Brain microvascular endothelial cell (primary cell): Measurements from ENCODE around the gene CALN1.
"Not testable (repeated sequence)": the region's sequence is repeated elsewhere in the genome, so short reads cannot be mapped to it uniquely, and the experiment has no call there.

Source experiments
- DNase-seq: peaks from one replicate; pipeline ENCODE4 v3.0.0-alpha.2; 2020
- H3K27ac ChIP-seq: fragments of 250-450 bp; sonication (Bioruptor Pico); 2 replicates; pipeline ENCODE4 v1.5.1; 2020; ENCODE audit warnings: mild to moderate bottlenecking, moderate library complexity
- H3K27me3 ChIP-seq: fragments of 250-450 bp; sonication (Bioruptor Pico); replicated peaks from 2 replicates; pipeline ENCODE4 v1.5.1; 2020; ENCODE audit warnings: mild to moderate bottlenecking
- H3K36me3 ChIP-seq: fragments of 250-450 bp; sonication (Bioruptor Pico); replicated peaks from 2 replicates; pipeline ENCODE4 v1.5.1; 2020; ENCODE audit warnings: mild to moderate bottlenecking
- H3K4me3 ChIP-seq: 2 replicates; pipeline ENCODE4 v1.5.1; 2011; ENCODE audit warnings: low read depth, mild to moderate bottlenecking, control low read depth, low read length, moderate library complexity
- in situ Hi-C: cut with HindIII; loops from 2 replicates; pipeline ENCODE4 v1.10.0; 2017; ENCODE audit warnings: low sequenced_read_pairs, low pct_ligation_motif_present
- TF ChIP-seq, protein P1 (sequence below): IDR thresholded peaks from 2 replicates; pipeline ENCODE4 v1.5.1; 2011; ENCODE audit warnings: low read depth, mild to moderate bottlenecking, moderate library complexity, low read length, control low read depth, inconsistent platforms; ENCODE audit errors: missing control alignments

CALN1 gene

DNA sequence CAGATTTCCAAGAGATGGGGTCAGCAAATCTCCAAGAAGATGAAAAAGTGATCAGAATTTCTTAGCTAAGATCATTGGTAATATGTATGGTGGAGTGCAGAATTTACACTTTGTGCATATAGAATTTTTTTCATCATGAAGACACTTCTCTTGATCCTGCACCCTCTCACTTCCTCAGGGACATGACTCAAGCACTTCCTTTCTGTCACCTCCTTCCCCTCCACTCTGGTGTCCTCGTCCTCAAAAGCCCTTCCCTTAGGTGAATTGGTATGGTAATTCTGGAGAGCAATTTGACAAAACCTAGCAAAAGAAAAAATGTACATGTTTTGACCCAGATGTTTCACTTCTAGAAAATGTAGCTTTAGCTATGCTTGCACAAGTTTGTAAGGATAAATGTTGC lies 18.1 kb downstream of the CALN1 start:
- in situ Hi-C loops, result no loop called here
- Histone ChIP-seq H3K4me3 (no peak overlapping the region), H3K27ac (no peak overlapping the region), H3K27me3 (no peaks in the 10 kb centered on the region), H3K36me3 (no peaks in the 10 kb centered on the region)
- TF ChIP-seq, protein P1, sequence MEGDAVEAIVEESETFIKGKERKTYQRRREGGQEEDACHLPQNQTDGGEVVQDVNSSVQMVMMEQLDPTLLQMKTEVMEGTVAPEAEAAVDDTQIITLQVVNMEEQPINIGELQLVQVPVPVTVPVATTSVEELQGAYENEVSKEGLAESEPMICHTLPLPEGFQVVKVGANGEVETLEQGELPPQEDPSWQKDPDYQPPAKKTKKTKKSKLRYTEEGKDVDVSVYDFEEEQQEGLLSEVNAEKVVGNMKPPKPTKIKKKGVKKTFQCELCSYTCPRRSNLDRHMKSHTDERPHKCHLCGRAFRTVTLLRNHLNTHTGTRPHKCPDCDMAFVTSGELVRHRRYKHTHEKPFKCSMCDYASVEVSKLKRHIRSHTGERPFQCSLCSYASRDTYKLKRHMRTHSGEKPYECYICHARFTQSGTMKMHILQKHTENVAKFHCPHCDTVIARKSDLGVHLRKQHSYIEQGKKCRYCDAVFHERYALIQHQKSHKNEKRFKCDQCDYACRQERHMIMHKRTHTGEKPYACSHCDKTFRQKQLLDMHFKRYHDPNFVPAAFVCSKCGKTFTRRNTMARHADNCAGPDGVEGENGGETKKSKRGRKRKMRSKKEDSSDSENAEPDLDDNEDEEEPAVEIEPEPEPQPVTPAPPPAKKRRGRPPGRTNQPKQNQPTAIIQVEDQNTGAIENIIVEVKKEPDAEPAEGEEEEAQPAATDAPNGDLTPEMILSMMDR, result no peak
- DNase-seq, result no peak

DNA sequence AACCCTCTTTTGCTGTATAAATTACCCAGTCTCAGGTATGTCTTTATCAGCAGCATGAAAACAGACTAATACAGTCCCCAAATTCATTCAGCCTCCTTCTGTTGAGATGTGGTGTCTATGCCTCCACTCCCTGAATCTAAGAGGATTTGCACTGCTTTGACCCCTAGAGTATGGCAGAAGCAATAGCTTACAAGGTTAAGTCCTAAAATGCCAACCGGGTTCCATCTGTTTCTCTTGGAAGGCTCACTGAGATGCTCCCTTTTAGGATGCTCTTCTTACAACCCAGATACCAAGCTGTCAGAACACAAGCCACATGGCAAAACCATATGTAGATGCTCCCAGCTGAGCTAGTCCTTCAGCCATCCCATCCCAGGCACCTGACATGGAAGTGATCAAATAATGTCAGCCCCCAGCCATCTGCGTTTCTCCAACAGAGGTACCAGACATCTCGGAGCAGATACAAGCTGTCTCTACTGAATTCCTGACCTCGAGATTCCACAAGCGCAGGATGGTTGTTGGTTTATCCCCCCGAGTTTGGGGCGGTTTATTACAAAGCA lies 20.2 kb downstream of the CALN1 start:
- no peak overlapping the region for H3K27ac ChIP-seq
- no peaks in the 10 kb centered on the region for H3K27me3 ChIP-seq
- in situ Hi-C loops, result no loop called here
- TF ChIP-seq, protein P1, result no peak
- no peak for DNase-seq
- no peak overlapping the region for H3K4me3 ChIP-seq
- H3K36me3 ChIP-seq, result no peaks in the 10 kb centered on the region

DNA sequence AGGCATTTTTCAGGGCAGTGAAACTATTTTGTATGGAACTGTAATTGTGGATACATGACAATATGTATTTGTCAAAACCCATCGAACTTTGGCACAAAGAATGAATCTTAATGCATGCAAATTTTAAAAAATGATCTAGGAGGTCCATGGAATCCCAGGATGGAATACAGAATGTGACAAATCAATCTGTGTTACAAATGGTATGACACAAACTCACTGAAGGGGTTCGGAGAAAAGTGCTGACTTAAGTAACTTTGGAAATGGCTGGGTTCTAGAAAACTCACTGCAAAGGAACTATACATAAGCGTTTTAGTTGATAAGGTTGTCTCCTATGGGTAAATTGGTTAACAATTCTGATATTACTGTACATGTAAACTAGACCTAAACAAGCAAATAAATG lies 26.0 kb downstream of the CALN1 start:
- no peak for DNase-seq
- H3K27me3 ChIP-seq, result no peaks in the 10 kb centered on the region
- in situ Hi-C loops, result no loop called here
- H3K27ac ChIP-seq, result no peak overlapping the region
- no peaks in the 10 kb centered on the region for H3K36me3 ChIP-seq
- H3K4me3 ChIP-seq, result no peak overlapping the region
- TF ChIP-seq, protein P1, result no peak

DNA sequence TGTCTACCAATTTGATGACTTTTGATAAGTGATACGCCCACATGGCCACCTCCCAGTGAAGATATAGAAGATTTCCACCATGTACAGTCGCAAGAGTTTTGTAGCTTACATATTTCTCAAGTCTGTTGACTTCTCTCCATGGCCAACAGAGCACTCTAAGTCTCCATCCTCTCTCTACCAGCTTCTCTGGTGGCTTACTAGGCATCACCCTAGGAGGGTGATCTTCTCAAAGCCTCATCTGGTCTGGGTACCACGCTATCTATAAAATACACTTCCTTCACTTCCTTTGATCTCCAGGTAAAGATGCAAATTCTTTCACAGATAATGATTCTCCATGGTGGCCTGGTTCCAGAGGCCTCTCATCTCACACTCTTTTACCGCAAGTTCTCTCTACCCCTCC lies 49.9 kb downstream of the CALN1 start:
- Histone ChIP-seq H3K27me3 (no peaks in the 10 kb centered on the region), H3K4me3 (no peak overlapping the region), H3K36me3 (no peaks in the 10 kb centered on the region), H3K27ac (no peak overlapping the region)
- DNase-seq, result no peak
- TF ChIP-seq, protein P1, result no peak
- in situ Hi-C loops, result no loop called here

DNA sequence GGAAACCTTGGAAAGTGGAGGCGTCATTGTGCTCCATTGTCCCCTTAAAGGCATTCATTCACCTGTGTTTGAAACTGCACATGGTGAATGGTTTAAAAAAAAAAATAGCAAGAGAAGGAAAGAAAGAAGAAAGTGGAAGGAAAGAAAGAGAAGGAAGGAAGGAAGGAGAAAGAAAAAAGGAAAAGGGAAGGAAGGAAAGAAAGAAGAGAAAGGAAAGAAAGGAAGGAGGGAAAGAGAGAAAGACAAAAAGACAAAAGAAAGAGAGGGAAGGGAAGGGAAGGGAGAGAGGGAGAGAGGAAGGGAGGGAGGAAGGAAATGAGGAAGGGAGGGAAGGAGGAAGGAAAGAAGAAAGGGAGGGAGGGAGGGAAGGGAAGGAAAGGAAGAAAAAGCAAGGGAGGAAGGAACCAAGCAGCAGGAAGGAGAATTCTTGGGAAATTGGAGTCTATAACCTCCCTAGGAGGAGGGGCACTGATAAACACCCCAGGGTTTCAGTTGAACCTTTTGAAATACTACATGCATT lies 66.9 kb downstream of the CALN1 start:
- H3K27ac ChIP-seq, result no peak overlapping the region
- in situ Hi-C loops, result no loop called here
- no peaks in the 10 kb centered on the region for H3K27me3 ChIP-seq
- TF ChIP-seq, protein P1, result no peak
- DNase-seq, result no peak
- no peaks in the 10 kb centered on the region for H3K36me3 ChIP-seq
- H3K4me3 ChIP-seq, result no peak overlapping the region

DNA sequence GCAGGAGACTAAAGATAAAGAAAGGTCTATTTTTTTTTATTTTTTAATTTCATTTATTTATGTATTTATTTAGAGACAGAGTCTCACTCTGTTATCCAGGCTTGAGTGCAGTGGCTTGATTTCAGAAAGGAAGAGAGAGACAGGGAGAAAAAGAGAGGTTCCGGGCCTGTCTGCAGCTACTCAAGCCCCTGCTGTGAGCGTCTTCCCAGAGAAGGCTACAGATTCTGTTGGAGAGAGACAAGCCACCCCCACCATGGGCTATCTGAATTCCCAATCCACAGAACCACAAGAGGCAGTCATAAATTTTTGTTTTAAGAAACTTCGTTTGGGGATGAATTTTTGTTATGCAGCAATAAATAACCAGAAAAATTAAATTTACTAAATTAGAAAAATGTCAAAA lies 68.1 kb downstream of the CALN1 start:
- in situ Hi-C loops, result no loop called here
- H3K36me3 ChIP-seq, result no peaks in the 10 kb centered on the region
- TF ChIP-seq, protein P1, result no peak

DNA sequence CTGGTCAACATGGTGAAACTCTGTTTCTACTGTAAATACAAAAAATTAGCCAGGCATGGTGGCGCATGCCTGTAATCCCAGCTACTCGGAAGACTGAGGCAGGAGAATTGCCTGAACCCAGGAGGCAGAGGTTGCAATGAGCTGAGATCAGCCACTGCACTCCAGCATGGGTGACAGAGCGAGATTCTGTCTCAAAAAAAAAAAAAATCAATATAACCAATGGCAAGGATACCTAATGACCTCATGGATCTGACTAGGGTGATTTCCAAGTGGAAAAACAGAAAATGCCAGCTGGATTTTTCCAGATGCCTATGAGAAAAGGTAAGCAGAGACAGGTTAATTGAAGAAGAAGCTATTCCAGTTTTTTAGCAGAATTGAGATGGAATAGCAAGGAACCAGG lies 68.8 kb downstream of the CALN1 start:
- H3K36me3 ChIP-seq, H3K4me3 ChIP-seq, DNase-seq, H3K27me3 ChIP-seq, H3K27ac ChIP-seq, in situ Hi-C loops: not testable (repeated sequence)

More for the DNA sequence above, 68.1 kb downstream of the CALN1 start:
- H3K27me3 ChIP-seq, result no peaks in the 10 kb centered on the region
- no peak overlapping the region for H3K4me3 ChIP-seq
- DNase-seq, result no peak
- no peak overlapping the region for H3K27ac ChIP-seq
